Measurements from ENCODE around the gene SIX6. TPM values are rescaled to one million over a fixed set of nuclear protein-coding genes. Genes with fewer than 3 reads are reported as not detected.

The SIX6 gene
- total RNA-seq, 4 donors from 2014 or later = not detected

DNA sequence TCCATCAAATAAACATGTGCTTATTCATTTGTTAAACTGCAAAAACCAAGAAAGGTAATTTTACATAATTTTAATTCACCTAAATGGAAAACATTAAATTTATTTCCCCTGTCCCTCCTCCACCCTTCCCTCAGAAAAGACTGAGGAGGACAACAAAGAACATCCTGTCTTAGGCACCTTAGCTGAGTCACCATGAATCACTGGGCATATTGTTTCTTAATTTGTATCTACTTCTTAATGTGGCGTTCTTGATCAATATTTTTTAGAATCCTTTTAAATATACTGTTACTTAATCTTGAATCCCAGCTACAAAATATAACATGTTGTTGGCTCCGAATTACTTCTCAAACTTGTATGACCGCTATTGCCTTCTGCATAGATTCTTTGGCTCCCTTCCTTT lies 23.5 kb downstream of the SIX6 start:
- 61 to 64% methylated on average over 3 of the region's 3 CpGs for WGBS, 2 donors
- Histone ChIP-seq H3K36me3 (no peaks in the 10 kb centered on the region), H3K27me3 (no peaks in the 10 kb centered on the region), H3K9me3 (no peaks in the 10 kb centered on the region), H3K4me3 (replicated peaks in 1 of 3) (no peak overlapping the region), H3K4me1 (no peaks in the 10 kb centered on the region), H3K27ac (no peak overlapping the region)
- DNase-seq = no peak
- TF ChIP-seq CTCF (IDR thresholded peaks at IDR 0.05) (no peak), POLR2A (IDR thresholded peaks at IDR 0.05) (no peak)
- intact Hi-C loops (cut with DNase I) = no loop called here

DNA sequence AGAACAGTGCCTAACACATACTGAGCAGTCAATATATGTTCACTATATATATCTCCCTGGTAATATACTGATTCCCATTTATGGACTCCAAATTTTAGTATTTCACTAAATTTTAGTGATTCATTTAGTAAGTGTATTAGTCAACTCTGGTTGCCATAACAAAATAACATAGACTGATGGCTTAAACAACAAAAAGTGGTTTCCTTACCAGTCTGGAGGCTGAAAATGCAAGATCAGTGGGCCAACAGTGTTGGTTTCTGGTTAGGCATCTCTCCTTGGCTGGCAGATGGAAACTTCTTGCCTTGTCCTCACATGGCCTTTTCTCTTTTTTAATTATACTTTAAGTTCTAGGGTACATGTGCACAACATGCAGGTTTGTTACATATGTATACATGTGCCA lies 28.7 kb downstream of the SIX6 start:
- Histone ChIP-seq H3K36me3 (no peaks in the 10 kb centered on the region), H3K9me3 (no peaks in the 10 kb centered on the region), H3K27ac (no peak overlapping the region), H3K4me1 (no peaks in the 10 kb centered on the region), H3K27me3 (no peaks in the 10 kb centered on the region), H3K4me3 (replicated peaks in 1 of 3) (no peak overlapping the region)
- DNase-seq = no peak
- intact Hi-C loops (cut with DNase I) = no loop called here
- TF ChIP-seq POLR2A (IDR thresholded peaks at IDR 0.05) (no peak), CTCF (IDR thresholded peaks at IDR 0.05) (no peak)

DNA sequence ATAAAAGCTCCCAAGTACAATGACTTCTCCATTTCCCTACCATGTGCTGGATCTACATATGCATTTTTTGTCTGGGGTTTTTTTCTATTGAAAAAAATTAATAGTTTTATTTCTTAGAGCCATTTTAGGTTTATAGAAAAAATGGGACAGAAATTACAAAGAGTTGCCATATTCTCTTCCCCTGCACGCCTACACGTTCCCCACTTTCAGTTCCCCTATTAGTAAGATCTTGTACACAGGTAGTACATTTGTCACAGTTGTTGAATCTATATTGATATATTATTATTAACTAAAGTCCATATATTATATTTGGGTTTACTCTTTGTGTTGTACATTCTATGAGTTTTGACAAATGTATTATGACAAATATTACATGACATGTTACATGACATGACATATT lies 35.7 kb downstream of the SIX6 start:
- 75 to 91% methylated on average over 2 of the region's 2 CpGs for WGBS, 2 donors
- intact Hi-C loops (cut with DNase I) = no loop called here

DNA sequence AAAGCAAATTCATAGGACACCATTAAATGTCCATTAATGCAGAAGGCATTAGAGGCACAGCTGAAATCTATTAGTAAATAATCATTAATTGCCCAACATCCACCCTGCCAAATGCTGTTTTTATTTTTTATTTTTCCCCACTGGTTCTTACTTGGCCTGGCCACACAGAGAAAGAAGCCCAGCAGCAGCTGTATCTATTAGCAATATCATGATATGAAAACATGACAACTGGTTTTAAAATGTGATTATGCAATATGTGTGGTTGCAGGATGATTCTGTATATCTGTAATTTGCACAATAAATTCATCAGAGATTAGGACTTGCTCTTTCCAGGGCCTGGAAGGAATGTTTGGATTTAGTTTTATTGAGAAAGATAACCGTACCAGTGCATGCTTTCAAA lies 44.9 kb downstream of the SIX6 start:
- 71 to 74% methylated on average over 1 of the region's 1 CpG for WGBS, 2 donors
- Histone ChIP-seq H3K9me3 (no peaks in the 10 kb centered on the region), H3K27me3 (no peaks in the 10 kb centered on the region), H3K4me3 (replicated peaks in 1 of 3) (no peak overlapping the region), H3K36me3 (no peaks in the 10 kb centered on the region), H3K4me1 (no peaks in the 10 kb centered on the region), H3K27ac (no peak overlapping the region)
- intact Hi-C loops (cut with DNase I) = no loop called here
- DNase-seq = no peak
- no peak for TF ChIP-seq POLR2A (IDR thresholded peaks at IDR 0.05)

More for the DNA sequence above, 35.7 kb downstream of the SIX6 start:
- Histone ChIP-seq H3K27ac (no peak overlapping the region), H3K4me3 (replicated peaks in 1 of 3) (no peak overlapping the region), H3K27me3 (no peaks in the 10 kb centered on the region), H3K4me1 (no peaks in the 10 kb centered on the region), H3K36me3 (no peaks in the 10 kb centered on the region), H3K9me3 (no peaks in the 10 kb centered on the region)
- no peak for TF ChIP-seq CTCF (IDR thresholded peaks at IDR 0.05)
- no peak for TF ChIP-seq POLR2A (IDR thresholded peaks at IDR 0.05)
- no peak for DNase-seq

DNA sequence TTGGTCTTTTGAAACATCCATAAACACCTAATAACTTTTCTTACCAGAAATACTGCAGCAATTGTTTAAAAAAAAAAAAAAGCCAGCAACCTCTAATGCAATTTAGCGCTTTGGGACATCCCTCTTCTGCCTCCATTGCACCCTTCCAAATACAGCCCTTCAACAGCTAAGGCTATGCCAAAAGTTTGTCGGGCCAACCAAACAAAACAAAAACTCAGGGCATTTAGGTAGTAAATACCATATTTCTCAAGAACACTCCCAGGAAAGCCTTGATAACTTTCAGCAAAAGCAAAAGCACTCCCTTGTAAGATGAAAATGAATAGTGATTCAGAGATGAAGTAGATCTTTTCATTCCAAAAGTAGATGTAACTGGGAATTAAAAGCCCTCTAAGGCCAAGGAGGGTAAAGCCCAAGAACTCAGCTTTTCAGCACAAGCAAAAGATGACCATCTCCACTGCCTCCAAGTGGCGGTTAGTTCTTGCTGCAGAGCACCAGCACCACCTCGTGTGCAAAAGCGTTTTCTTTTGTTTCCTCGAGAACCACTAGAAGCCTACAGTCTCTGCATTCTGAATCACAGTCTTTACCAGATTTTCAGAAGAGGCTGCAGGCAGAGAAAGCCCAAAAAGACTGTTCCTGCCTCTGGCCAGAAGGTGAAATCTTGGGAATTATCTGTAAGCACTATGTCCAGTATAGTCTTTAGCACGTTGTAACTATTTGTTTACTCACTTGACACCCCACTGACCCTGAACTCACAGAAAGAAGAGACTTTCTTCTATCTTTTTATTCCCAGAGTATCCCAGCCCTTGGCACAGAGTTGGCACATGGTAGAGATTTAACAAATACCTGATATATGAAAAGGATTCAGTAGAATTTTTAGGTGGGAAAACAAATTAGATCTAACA lies 53.1 kb downstream of the SIX6 start:
- intact Hi-C loops (cut with DNase I) = loop anchor here (5.0 kb wide), 1 partner anchor 215 kb away; no protein-coding TSS in a partner anchor
- Histone ChIP-seq H3K9me3 (no peaks in the 10 kb centered on the region), H3K4me3 (replicated peaks in 1 of 3) (no peak overlapping the region), H3K36me3 (no peaks in the 10 kb centered on the region), H3K4me1 (peaks cover 0 to 15% of the 10 kb centered on the region in 2 donors), H3K27ac (no peak overlapping the region), H3K27me3 (no peaks in the 10 kb centered on the region)
- 20 to 26% methylated on average over 7 of the region's 7 CpGs for WGBS, 2 donors
- peak in 5 of 6 experiments; percentile 45 to 68 (median 67) for TF ChIP-seq CTCF (IDR thresholded peaks at IDR 0.05)
- no peak for TF ChIP-seq POLR2A (IDR thresholded peaks at IDR 0.05)
- peak; percentile 50 to 60 for DNase-seq

Small RNA genes within 50 kb of the gene (small RNA-seq; reads per million reads assigned to genes)
- gene AL049874.4 = not detected

Other genes starting within 250 kb of the SIX6 start
- gene C14orf39, start 23.1 kb upstream of the SIX6 start, total RNA-seq = under 1 TPM in 2 of 4 donors, not detected in 2; 0.13 to 0.56 TPM
- 1 to 10 TPM; 2.1 to 3.6 (median 2.7) TPM for gene SIX1, start 140.3 kb downstream of the SIX6 start, total RNA-seq
- 10 to 100 TPM in 1 of 4 donors, 1 to 10 TPM in 3; 5.7 to 11.1 (median 6.1) TPM for gene SIX4, start 215.2 kb downstream of the SIX6 start, total RNA-seq
- gene MNAT1, start 225.6 kb downstream of the SIX6 start, total RNA-seq = 10 to 100 TPM; 35.4 to 58.8 (median 47.8) TPM